ENCODE results near the gene ZNF276.
"Not testable (repeated sequence)": the region's sequence is repeated elsewhere in the genome, so short reads cannot be mapped to it uniquely, and the experiment has no call there.

ZNF276 gene

GRCh38 chr16:89779909-89780305 lies 58.6 kb downstream of the ZNF276 start:
- no peak overlapping the region for H3K4me3 ChIP-seq (ENCODE audit: low read length)
- H3K27me3 ChIP-seq (ENCODE audit: control insufficient read depth, insufficient read depth, low read length), result no peaks in the 10 kb centered on the region
- peaks cover 56% of the 10 kb centered on the region for H3K36me3 ChIP-seq (ENCODE audit: control insufficient read depth, low read depth, low read length)
- H3K27ac ChIP-seq (ENCODE audit: low read length), result no peak overlapping the region
- no peaks in the 10 kb centered on the region for H3K9me3 ChIP-seq (ENCODE audit: control insufficient read depth, low read depth, low read length)
- no peak overlapping the region for H3K9ac ChIP-seq (ENCODE audit: low read length)
- no peaks in the 10 kb centered on the region for H3K4me1 ChIP-seq (ENCODE audit: control insufficient read depth, low read depth, low read length)

GRCh38 chr16:89782489-89782888 lies 61.2 kb downstream of the ZNF276 start:
- Histone ChIP-seq H3K4me3 (ENCODE audit: low read length) (no peak overlapping the region), H3K4me1 (ENCODE audit: control insufficient read depth, low read depth, low read length) (no peaks in the 10 kb centered on the region), H3K27me3 (ENCODE audit: control insufficient read depth, insufficient read depth, low read length) (no peaks in the 10 kb centered on the region), H3K27ac (ENCODE audit: low read length) (no peak overlapping the region), H3K36me3 (ENCODE audit: control insufficient read depth, low read depth, low read length) (peaks cover 66% of the 10 kb centered on the region), H3K9me3 (ENCODE audit: control insufficient read depth, low read depth, low read length) (no peaks in the 10 kb centered on the region), H3K9ac (ENCODE audit: low read length) (no peak overlapping the region)

DNA sequence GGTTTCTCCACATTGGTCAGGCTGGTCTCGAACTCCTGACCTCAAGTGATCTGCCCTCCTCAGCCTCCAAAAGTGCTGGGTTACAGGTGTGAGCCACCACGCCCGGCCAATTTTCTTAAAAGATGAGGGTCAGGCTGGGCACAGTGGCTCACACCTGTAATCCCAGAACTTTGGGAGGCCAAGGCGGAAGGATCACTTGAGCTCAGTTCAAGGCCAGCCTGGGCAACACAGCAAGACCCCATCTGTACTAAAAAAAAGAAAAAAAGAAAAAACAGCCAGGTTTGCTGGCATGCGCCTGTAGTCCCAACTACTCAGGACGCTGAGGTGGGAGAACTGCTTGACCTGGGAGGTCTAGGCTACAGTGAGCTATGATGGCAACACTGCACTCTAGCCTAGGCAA lies 62.6 kb downstream of the ZNF276 start:
- not testable (repeated sequence) for H3K27ac ChIP-seq (ENCODE audit: low read length); H3K27me3 ChIP-seq (ENCODE audit: control insufficient read depth, insufficient read depth, low read length); H3K4me3 ChIP-seq (ENCODE audit: low read length); H3K9ac ChIP-seq (ENCODE audit: low read length); H3K4me1 ChIP-seq (ENCODE audit: control insufficient read depth, low read depth, low read length); H3K9me3 ChIP-seq (ENCODE audit: control insufficient read depth, low read depth, low read length)
- peaks cover 61% of the 10 kb centered on the region for H3K36me3 ChIP-seq (ENCODE audit: control insufficient read depth, low read depth, low read length)

DNA sequence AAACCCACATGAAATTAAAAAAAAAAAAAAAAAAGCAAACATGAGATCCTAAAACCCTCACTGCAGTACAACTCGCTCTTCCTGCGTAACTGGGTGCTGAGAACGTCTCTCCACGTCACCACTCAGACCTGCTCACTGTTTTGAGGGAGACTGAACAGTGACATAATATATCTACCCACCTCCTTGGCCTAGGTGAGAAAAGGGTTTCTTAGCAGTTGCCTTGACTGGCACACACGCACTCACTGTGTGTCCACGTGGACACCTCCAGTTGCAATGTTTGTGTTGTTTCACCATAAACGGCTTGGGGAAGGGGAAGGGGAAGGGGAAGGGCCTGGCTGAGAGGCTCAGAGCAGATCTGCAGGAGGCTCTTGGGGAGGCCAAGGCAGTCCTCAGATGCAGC lies 63.1 kb downstream of the ZNF276 start:
- H3K4me1 ChIP-seq (ENCODE audit: control insufficient read depth, low read depth, low read length), result no peaks in the 10 kb centered on the region
- no peak overlapping the region for H3K9ac ChIP-seq (ENCODE audit: low read length)
- H3K27me3 ChIP-seq (ENCODE audit: control insufficient read depth, insufficient read depth, low read length), result no peaks in the 10 kb centered on the region
- H3K4me3 ChIP-seq (ENCODE audit: low read length), result no peak overlapping the region
- no peak overlapping the region for H3K27ac ChIP-seq (ENCODE audit: low read length)
- H3K36me3 ChIP-seq (ENCODE audit: control insufficient read depth, low read depth, low read length), result peaks cover 57% of the 10 kb centered on the region
- H3K9me3 ChIP-seq (ENCODE audit: control insufficient read depth, low read depth, low read length), result no peaks in the 10 kb centered on the region

- no peak overlapping the region for H3K27ac ChIP-seq (ENCODE audit: low read length)
- H3K36me3 ChIP-seq (ENCODE audit: control insufficient read depth, low read depth, low read length), result peaks cover 59% of the 10 kb centered on the region
- H3K27me3 ChIP-seq (ENCODE audit: control insufficient read depth, insufficient read depth, low read length), result no peaks in the 10 kb centered on the region
- no peak overlapping the region for H3K4me3 ChIP-seq (ENCODE audit: low read length)
- no peaks in the 10 kb centered on the region for H3K9me3 ChIP-seq (ENCODE audit: control insufficient read depth, low read depth, low read length)
- H3K9ac ChIP-seq (ENCODE audit: low read length), result no peak overlapping the region
- no peaks in the 10 kb centered on the region for H3K4me1 ChIP-seq (ENCODE audit: control insufficient read depth, low read depth, low read length)
Observed at GRCh38 chr16:89785523-89786155, 64.3 kb downstream of the ZNF276 start.

DNA sequence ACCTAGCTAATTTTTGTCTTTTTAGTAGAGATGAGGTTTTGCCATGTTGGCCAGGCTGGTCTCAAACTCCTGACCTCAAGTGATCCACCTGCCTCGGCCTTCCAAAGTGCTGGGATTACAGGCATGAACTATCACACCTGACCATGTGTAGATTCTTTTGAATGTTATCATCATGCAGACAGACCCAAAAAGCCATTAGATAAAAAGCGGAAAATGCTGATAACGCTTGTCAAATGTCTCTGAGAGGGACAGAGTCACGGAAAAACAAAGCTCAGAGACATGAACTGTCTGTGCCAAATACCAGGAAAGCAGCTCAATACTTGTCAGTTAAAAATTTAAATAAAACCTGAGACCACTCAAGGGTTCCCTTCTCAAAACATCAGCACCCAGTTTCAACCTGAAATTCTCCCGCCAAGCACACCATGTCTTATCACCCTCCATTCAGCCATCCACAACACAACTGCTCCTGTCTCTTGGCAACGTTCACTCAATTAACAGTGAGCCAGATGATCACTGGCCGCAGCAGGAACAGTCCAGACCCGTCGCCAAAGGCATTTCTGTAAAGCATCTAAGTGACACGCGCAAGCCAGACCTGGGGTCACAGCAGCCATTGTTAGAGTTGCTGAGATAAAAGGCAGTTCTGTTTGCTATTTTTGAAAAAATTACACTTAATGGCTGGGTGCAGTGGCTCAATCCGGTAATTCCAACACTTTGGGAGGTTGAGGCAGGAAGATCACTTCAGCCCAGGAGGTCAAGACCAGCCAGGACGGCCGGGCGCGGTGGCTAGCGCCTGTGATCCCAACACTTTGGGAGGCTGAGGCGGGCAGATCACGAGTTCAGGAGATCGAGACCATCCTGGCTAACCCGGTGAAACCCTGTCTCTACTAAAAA lies 65.4 kb downstream of the ZNF276 start:
- Histone ChIP-seq H3K4me1 (ENCODE audit: control insufficient read depth, low read depth, low read length) (no peaks in the 10 kb centered on the region), H3K36me3 (ENCODE audit: control insufficient read depth, low read depth, low read length) (peaks cover 69% of the 10 kb centered on the region)

DNA sequence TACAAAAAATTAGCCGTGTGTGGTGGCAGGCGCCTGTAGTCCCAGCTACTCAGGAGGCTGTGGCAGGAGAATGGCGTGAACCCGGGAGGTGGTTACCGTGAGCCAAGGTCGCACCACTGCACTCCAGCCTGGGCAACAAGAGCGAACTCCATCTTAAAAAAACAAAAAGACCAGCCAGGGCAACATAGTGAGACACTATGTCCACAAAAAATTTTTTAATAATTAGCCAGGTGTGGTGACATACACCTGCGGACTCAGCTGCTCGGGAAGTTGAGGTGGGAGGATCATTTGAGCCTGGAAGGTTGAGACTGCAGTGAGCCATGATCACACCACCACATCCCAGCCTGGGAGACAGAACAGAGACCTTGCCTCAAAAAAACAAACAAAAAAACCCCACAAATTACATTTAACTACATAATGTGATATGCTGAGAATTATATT lies 66.0 kb downstream of the ZNF276 start:
- H3K4me3 ChIP-seq (ENCODE audit: low read length), result no peak overlapping the region
- H3K27me3 ChIP-seq (ENCODE audit: control insufficient read depth, insufficient read depth, low read length), result no peaks in the 10 kb centered on the region
- H3K9ac ChIP-seq (ENCODE audit: low read length), result no peak overlapping the region
- no peaks in the 10 kb centered on the region for H3K4me1 ChIP-seq (ENCODE audit: control insufficient read depth, low read depth, low read length)
- H3K36me3 ChIP-seq (ENCODE audit: control insufficient read depth, low read depth, low read length), result peaks cover 74% of the 10 kb centered on the region
- no peaks in the 10 kb centered on the region for H3K9me3 ChIP-seq (ENCODE audit: control insufficient read depth, low read depth, low read length)
- H3K27ac ChIP-seq (ENCODE audit: low read length), result no peak overlapping the region

More for the DNA sequence above, 65.4 kb downstream of the ZNF276 start:
- H3K9ac ChIP-seq (ENCODE audit: low read length), result no peak overlapping the region
- H3K9me3 ChIP-seq (ENCODE audit: control insufficient read depth, low read depth, low read length), result no peaks in the 10 kb centered on the region
- H3K27me3 ChIP-seq (ENCODE audit: control insufficient read depth, insufficient read depth, low read length), result no peaks in the 10 kb centered on the region
- no peak overlapping the region for H3K4me3 ChIP-seq (ENCODE audit: low read length)
- no peak overlapping the region for H3K27ac ChIP-seq (ENCODE audit: low read length)

Data from iPS-18a (cell line).